Activated CD4-positive, CD25-positive, alpha-beta regulatory T cell (primary cell): ENCODE results near the gene RAB26.
"Not testable (repeated sequence)": the region's sequence is repeated elsewhere in the genome, so short reads cannot be mapped to it uniquely, and the experiment has no call there.

ENCODE experiments used
- DNase-seq, 4 experiments: peaks; one replicate each; lab custom pipeline; 2025; lab: John Stamatoyannopoulos, UW

Gene RAB26

GRCh38 chr16:2147981-2148671, at the start of gene RAB26:
Gene RAB26, plus strand, starts transcription at chr16:2148625. Its CDS starts 159 bp downstream, at chr16:2148784.
- peak in 2 of 4 experiments; percentile 19 to 34 for DNase-seq

DNA sequence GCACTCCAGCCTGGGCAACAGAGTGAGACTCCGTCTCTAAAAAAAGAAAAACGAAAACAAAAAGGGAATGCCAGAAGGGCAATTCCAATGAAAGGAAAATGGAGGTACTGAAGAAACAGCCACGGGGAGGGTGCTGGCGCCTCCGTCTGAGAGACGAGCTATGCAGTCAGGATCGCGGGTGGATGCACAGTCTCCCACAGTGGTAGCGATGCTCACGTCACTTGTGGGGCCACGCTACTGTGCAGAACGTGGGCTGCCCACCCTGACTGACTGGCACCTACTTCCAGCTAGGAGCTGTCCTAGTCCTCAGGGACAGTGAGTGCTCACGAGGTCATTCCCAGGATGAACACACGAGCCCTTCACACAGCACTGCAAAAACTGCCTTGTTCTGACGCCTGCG, 46.8 kb upstream of the RAB26 start:
- not testable (repeated sequence) for DNase-seq

DNA sequence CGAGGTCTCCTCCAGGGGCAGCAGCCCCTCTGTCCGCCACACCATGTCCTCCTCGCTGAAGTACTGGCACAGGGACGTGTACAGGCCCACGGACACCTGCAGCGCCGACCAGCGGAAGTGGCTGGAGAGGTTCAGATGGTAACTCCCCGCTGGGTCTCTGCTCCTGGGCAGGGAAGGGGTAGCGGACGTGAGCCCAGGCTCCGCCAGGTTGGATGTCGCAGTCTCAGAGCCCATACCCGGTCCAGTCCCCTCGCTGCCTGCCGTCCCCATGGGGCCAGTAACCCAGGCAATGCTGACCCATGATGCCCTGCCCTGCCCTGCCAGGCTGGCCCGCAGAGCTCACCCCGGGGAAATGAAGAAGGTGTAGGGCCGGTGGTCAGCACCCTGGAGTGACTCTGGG, 46.0 kb upstream of the RAB26 start:
- no peak for DNase-seq

DNA sequence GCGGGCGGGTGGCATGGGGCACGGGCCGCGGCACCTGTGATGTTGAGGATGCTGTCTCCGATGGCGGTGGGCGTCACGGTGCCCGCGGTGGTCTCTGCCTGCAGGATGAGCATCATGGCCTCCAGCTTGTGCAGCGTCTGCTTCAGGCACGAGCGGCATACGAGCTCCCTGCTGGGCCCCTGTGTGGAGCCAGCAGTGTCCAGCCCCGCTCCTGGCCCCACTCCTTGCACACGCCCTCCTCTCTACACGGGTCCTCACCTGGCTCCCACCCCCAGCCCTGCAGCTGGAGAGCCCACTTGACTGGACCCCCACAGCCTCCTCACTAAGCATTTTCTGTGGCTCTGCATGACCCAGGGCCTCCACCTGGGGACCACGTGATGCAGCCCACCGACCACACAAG, 44.0 kb upstream of the RAB26 start:
- not testable (repeated sequence) for DNase-seq

- DNase-seq = not testable (repeated sequence)
These were observed 43.1 kb upstream of the RAB26 start for GRCh38 chr16:2105291-2105690.

GRCh38 chr16:2105769-2106168, 42.7 kb upstream of the RAB26 start:
- DNase-seq = not testable (repeated sequence)

GRCh38 chr16:2106211-2106610, 42.2 kb upstream of the RAB26 start:
- not testable (repeated sequence) for DNase-seq

- not testable (repeated sequence) for DNase-seq
These were observed 41.2 kb upstream of the RAB26 start for GRCh38 chr16:2107121-2107790.

GRCh38 chr16:2107791-2108125, 40.7 kb upstream of the RAB26 start:
- DNase-seq = not testable (repeated sequence)

DNA sequence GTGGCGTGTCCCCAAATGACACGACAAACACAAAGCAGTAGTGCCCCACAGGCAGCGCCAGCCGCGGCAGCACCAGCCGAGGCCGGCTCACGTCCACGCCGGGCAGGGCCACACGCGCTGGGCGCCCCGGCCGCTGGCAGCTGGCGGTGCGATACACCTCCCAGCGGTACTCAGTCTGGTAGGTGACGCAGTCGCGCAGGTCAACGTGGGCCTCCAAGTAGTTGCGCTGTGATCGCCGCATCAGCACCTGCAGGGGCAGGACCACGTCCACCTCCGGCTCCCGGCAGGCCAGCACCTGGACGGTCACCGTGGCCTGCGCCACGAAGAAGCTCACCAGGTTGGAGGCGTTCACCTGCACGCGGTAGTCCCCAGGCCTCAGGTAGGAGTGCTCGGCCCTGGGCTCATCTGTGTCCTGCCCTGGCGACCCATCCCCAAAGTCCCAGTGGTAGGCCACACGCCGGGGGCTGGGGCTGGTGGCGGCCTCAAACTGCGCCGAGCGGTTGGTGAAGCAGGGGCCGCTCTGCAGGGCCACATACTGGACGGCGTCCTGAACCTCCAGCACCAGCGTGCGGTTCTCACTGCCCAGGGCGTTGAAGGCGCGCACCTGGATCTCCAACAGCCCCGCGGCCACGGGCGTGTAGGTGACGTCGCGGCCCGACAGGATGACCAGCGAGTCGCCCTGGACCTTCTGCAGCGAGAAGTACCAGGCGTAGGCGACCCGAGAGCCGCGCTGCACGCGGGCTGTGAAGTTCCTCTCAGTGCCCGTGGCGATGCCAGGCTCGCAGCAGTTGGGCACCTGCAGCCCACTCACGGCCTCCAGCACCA, 39.8 kb upstream of the RAB26 start:
- not testable (repeated sequence) for DNase-seq

GRCh38 chr16:2109271-2109580, 39.2 kb upstream of the RAB26 start:
- DNase-seq = not testable (repeated sequence)

DNA sequence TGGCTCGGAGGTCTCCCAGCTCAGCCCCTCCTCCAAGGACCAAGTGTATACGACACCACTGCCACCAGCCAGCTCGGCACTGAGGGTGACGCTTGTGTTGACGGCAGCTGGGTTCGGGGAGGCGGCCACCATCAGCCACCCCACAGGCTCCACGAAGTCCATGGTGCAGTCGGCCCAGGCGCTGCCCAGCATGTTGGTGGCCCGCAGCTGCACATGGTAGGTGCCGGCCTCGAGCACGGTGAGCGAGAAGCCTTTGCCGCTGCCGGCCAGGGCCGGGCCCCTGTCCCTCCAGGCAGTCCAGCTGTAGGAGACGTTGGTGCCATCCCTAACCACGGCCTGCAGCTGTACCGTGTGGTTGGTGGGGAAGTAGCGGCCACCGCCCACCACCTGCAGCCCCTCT, 38.6 kb upstream of the RAB26 start:
- DNase-seq = not testable (repeated sequence)

GRCh38 chr16:2110332-2111008, 38.0 kb upstream of the RAB26 start:
- not testable (repeated sequence) for DNase-seq

DNA sequence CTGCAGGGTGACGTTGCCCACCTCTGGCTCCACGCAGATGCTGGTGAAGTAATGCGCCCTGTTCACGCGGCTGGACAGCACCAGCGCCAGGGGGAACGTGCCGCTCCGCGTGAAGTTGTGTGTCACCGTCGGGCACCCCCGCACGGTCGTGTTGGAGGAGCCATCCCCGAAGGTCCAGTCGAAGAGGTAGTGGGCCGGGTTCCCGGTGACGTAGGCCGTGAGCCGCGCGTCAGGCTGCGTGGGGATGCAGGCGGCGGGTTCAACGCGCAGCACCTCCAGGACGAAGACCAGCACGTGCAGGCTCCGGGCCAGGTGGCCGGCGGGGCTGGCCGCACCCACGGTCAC, 37.4 kb upstream of the RAB26 start:
- DNase-seq = not testable (repeated sequence)

- DNase-seq = not testable (repeated sequence)
These were observed 36.8 kb upstream of the RAB26 start for GRCh38 chr16:2111412-2112335.

DNA sequence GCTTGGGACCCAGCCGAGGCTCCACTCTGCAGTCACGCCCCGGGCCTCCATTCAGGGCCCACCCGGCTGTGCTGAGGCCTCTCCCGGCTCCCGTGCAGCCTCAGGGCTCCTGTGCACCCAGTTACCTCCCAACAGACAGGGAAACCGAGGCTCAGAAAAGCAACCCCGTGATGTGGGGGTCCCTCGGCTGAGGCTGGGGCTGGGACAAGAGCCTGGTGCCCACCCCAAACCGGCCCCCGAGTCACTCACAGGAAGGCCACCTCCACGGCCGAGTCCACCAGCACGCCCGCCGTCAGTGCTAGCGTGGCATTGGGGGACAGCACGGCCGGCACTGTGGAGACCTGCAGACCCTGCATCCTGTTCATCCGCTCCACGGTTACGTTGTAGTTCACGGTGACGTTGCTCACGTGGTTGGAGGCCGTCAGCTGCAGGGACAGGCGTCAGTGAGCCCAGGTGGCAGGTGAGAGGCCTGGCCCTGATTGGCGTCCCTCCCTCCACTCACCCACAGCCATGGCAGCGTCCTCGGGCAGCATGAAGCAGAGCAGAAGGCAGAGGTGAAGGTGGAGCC, 35.8 kb upstream of the RAB26 start:
- DNase-seq = not testable (repeated sequence)

DNA sequence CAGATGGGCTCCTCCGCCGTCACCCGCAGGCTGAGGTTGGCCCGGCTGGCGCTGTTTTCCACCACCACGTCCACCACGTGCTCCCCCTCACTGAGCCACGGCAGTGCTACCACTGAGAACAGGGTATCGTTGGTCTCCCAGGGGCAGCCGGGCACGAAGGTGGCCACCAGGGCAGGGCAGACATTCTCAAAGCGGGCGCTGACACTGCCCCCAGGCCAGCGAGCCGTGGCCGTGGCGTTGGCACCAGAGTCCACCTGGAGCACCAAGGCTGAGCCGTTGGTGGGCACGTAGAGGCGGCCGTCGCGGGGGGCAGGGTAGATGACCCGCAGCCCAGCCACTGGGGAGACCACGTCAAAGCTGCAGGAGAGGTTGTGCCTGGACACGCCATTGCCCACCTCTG, 34.2 kb upstream of the RAB26 start:
- DNase-seq = not testable (repeated sequence)

DNA sequence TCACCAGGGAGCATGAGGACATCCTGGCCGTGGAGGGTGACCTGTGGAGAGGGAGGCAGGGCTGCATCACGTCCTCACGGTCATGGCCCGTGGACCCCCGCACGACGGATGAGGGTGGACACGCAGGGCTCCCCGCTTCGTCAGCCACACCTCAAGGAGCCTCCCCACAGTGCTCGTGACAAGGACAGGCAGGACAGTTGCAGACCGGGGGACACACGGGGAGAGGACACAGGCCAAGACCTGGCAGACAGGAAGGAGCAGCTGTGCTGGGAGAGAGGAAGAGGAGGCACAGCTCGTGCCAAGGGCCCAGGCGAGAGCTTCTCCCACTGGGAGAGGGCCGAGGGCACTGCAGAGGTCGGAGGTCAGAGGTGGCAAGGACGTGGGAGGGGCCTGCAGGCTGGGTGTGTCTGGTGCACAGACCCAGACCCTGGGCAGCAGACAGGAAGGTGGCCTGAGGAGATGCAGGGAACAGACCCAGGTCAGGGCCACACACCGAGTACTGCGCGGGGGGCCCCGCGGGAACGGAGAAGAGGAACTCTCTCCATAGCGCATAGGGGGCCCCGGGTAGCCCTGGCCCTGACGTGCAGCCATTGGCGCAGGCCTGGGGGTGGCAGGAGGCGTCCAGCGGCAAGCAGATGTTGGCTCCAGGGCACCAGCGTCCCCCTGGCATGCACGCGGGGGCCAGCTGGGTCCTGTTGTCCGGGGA, 33.4 kb upstream of the RAB26 start:
- DNase-seq = not testable (repeated sequence)

DNA sequence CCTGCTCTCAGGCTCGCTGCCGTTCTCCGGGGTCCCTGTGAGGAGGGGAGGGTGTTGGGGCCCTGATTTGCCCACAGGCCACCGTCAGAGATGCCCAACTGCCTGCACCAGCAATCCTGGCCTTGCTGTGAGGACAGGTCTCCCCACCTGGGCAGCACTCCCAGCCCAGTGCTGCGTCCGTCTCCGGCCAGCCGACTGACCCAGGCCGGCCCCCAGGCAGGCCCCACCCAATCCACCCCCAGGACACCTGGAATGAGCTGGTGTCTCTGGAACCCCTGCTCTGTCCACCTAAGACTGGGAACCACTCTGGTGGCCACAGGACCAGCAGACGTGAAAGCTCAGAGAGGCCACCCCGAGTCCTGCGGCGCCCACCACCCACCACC, 32.8 kb upstream of the RAB26 start:
- DNase-seq = no peak

DNA sequence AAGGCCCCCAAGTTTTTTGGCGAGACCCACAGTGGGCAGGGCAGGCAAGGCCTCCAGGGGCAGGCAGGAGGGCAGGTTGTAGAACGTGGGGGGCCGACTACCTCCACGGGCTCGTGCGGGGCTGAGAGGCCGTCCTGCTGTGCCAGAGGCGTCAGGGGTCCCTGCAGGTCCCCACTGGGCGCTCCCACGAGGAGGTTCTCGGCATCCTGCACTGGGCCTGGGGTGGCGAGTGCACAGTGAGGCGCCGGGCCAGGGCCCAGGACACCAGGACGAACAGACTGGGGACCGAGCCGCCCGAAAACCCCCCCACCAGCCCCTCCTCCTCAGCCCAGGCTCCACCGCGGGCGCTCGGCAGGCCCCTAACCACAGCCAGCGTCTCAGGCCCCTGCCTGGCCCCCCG, 32.0 kb upstream of the RAB26 start:
- DNase-seq = not testable (repeated sequence)
